GM12864 (cell line): ENCODE data around the gene DAPK2.

Source experiments
- DNase-seq: peaks from one replicate; pipeline ENCODE4 v3.0.0-alpha.2; 2011; ENCODE audit warnings: low read depth
- H3K4me3 ChIP-seq: 2 replicates; pipeline ENCODE4 v1.5.1; 2011; ENCODE audit warnings: mild to moderate bottlenecking, low read depth, low read length, control low read depth
- CTCF ChIP-seq: IDR thresholded peaks from 2 replicates; pipeline ENCODE4 v1.5.1; 2011; ENCODE audit warnings: low read depth, mild to moderate bottlenecking, moderate library complexity, low read length, control low read depth, inconsistent platforms; ENCODE audit errors: missing control alignments

The DAPK2 gene

GRCh38 chr15:63922916-63923315 lies 123.4 kb downstream of the DAPK2 start:
- TF ChIP-seq CTCF, result no peak
- H3K4me3 ChIP-seq, result no peak overlapping the region
- DNase-seq, result no peak

- H3K4me3 ChIP-seq, result no peak overlapping the region
- DNase-seq, result no peak
- TF ChIP-seq CTCF, result no peak
These were observed 123.9 kb downstream of the DAPK2 start for GRCh38 chr15:63922261-63922904.

- no peak for TF ChIP-seq CTCF
- no peak overlapping the region for H3K4me3 ChIP-seq
These were observed 125.6 kb downstream of the DAPK2 start for GRCh38 chr15:63920504-63921175.

GRCh38 chr15:63918901-63919348 lies 127.4 kb downstream of the DAPK2 start:
- no peak for TF ChIP-seq CTCF
- no peak for DNase-seq
- H3K4me3 ChIP-seq, result no peak overlapping the region

More at GRCh38 chr15:63920504-63921175, 125.6 kb downstream of the DAPK2 start:
- DNase-seq, result no peak

GRCh38 chr15:63918317-63918672 lies 128.0 kb downstream of the DAPK2 start:
- no peak for DNase-seq
- no peak for TF ChIP-seq CTCF

GRCh38 chr15:63917588-63918316 lies 128.5 kb downstream of the DAPK2 start:
- H3K4me3 ChIP-seq, result no peak overlapping the region
- TF ChIP-seq CTCF, result no peak
- no peak for DNase-seq

More at GRCh38 chr15:63918317-63918672, 128.0 kb downstream of the DAPK2 start:
- no peak overlapping the region for H3K4me3 ChIP-seq
